HG02981 (cell line): Measurements from ENCODE around the gene MTRR.
"Not testable (repeated sequence)": the region's sequence is repeated elsewhere in the genome, so short reads cannot be mapped to it uniquely, and the experiment has no call there.

Experiments
- ATAC-seq: cut with Tn5 transposase; IDR thresholded peaks from one replicate; pipeline ENCODE4 v1.9.1; 2021; ENCODE audit warnings: mild to moderate bottlenecking, moderate library complexity; ENCODE audit not compliant: unreplicated experiment

The MTRR gene

GRCh38 chr5:7894439-7894838 is 25.5 kb downstream of the MTRR start:
- no peak for ATAC-seq

- peak; percentile 98 for ATAC-seq
Measured at GRCh38 chr5:7894860-7895259, 25.9 kb downstream of the MTRR start.

- ATAC-seq, result no peak
Measured at GRCh38 chr5:7897014-7897600, 28.2 kb downstream of the MTRR start.

- no peak for ATAC-seq
Measured at GRCh38 chr5:7902201-7902600, 33.3 kb downstream of the MTRR start.

GRCh38 chr5:7902666-7903625 is 34.0 kb downstream of the MTRR start:
- no peak for ATAC-seq

- ATAC-seq, result no peak
Measured at GRCh38 chr5:7904170-7904569, 35.2 kb downstream of the MTRR start.

- no peak for ATAC-seq
Measured at GRCh38 chr5:7907612-7908011, 38.7 kb downstream of the MTRR start.

- ATAC-seq, result no peak
Measured at GRCh38 chr5:7908317-7908716, 39.4 kb downstream of the MTRR start.

- ATAC-seq, result peak; percentile 57
Measured at GRCh38 chr5:7910738-7911428, 41.9 kb downstream of the MTRR start.

GRCh38 chr5:7911429-7911771 is 42.5 kb downstream of the MTRR start:
- not testable (repeated sequence) for ATAC-seq

- no peak for ATAC-seq
Measured at GRCh38 chr5:7916171-7916804, 47.3 kb downstream of the MTRR start.

GRCh38 chr5:7917130-7918123 is 48.5 kb downstream of the MTRR start:
- no peak for ATAC-seq

GRCh38 chr5:7925961-7926695 is 57.2 kb downstream of the MTRR start:
- no peak for ATAC-seq

- ATAC-seq, result no peak
Measured at GRCh38 chr5:7926720-7927119, 57.8 kb downstream of the MTRR start.

GRCh38 chr5:7927466-7928375 is 58.8 kb downstream of the MTRR start:
- ATAC-seq, result peak; percentile 89

- no peak for ATAC-seq
Measured at GRCh38 chr5:7930011-7930410, 61.1 kb downstream of the MTRR start.

- no peak for ATAC-seq
Measured at GRCh38 chr5:7941692-7942091, 72.7 kb downstream of the MTRR start.

GRCh38 chr5:7947301-7947700 is 78.4 kb downstream of the MTRR start:
- no peak for ATAC-seq
